GM12878 (cell line): ENCODE measurements around the gene ZNF775. TPM values are rescaled to one million over a fixed set of nuclear protein-coding genes. Genes with fewer than 3 reads are reported as not detected.

Experiments used
- ATAC-seq: fragments of 200-7000 bp; cut with Tn5 transposase; 3 replicates; pipeline ENCODE4 v1.9.1; 2020; ENCODE audit warnings: mild to moderate bottlenecking, moderate library complexity
- BruUV-seq: library from RNA; stranded (reverse); fragments of 400-500 nt; replicated peaks from 2 replicates; lab custom pipeline; 2021; lab: Mats Ljungman, UMichigan
- CTCF ChIA-PET: fragments of 300-600 bp; sonication (Branson Sonifier 250); formaldehyde crosslinking; extraction: SDS; loops from one replicate; lab custom pipeline; 2021; ENCODE audit warnings: inconsistent platforms; lab: Yijun Ruan, JAX
- POLR2A ChIA-PET: fragments of 350-600 bp; formaldehyde crosslinking; extraction: SDS; loops from one replicate; lab custom pipeline; 2021; ENCODE audit warnings: inconsistent platforms; lab: Charles Lee
- RAD21 ChIA-PET: fragments of 300-600 bp; sonication (Branson Sonifier 250); formaldehyde crosslinking; loops from one replicate; lab custom pipeline; 2023; ENCODE audit warnings: antibody characterized with exemption; ENCODE audit not compliant: unreplicated experiment; lab: Charles Lee
- SMC1A ChIA-PET: fragments of 300-600 bp; sonication (Branson Sonifier 250); formaldehyde crosslinking; loops from one replicate; lab custom pipeline; 2023; ENCODE audit not compliant: unreplicated experiment, uncharacterized antibody; lab: Charles Lee
- DNase-seq: peaks from one replicate; pipeline ENCODE4 v3.0.0-alpha.2; 2011; ENCODE audit warnings: low read depth, low spot score
- FAIRE-seq: peaks from 3 replicates; lab custom pipeline; 2011; peaks lifted over from hg19 to GRCh38; lab: Jason Lieb, UNC
- H2AFZ ChIP-seq: 2 replicates; pipeline ENCODE4 v1.6.0; 2011; ENCODE audit warnings: low read depth, low read length, control low read depth; ENCODE audit not compliant: control insufficient read depth
- H3K27ac ChIP-seq: 2 replicates; pipeline ENCODE4 v1.5.1; 2011; ENCODE audit warnings: control low read depth; ENCODE audit not compliant: control insufficient read depth, insufficient read depth
- H3K27me3 ChIP-seq, 2 experiments: replicated peaks in 1 of 2; 2 replicates each; pipeline versions ENCODE4 v1.6.0 to v1.6.1; 2011; ENCODE audit warnings: low read length in 1 of 2; ENCODE audit not compliant: control insufficient read depth in 2 of 2, insufficient read depth in 2 of 2
- H3K36me3 ChIP-seq, 2 experiments: 2 replicates each; pipeline ENCODE4 v1.5.1; 2011; ENCODE audit warnings: low read length in 1 of 2; ENCODE audit not compliant: control insufficient read depth in 2 of 2, insufficient read depth in 2 of 2
- H3K4me1 ChIP-seq: 2 replicates; pipeline ENCODE4 v1.6.1; 2011; ENCODE audit warnings: mild to moderate bottlenecking, low read length, moderate library complexity, mixed read lengths; ENCODE audit not compliant: control insufficient read depth, insufficient read depth
- H3K4me2 ChIP-seq: 2 replicates; pipeline ENCODE4 v1.6.0; 2011; ENCODE audit warnings: control low read depth; ENCODE audit not compliant: control insufficient read depth, insufficient read depth
- H3K4me3 ChIP-seq: fragments of 200-600 bp; sonication (generic); 2 replicates; pipeline ENCODE4 v1.5.1; 2016
- H3K79me2 ChIP-seq: 2 replicates; pipeline ENCODE4 v1.6.0; 2011; ENCODE audit warnings: low read length; ENCODE audit not compliant: control insufficient read depth, insufficient read depth
- H3K9ac ChIP-seq: 2 replicates; pipeline ENCODE4 v1.8.0; 2011; ENCODE audit warnings: low read length, control low read depth, mixed read lengths; ENCODE audit not compliant: control insufficient read depth, insufficient read depth
- H3K9me3 ChIP-seq: replicated peaks from 3 replicates; pipeline ENCODE4 v1.5.1; 2011; ENCODE audit warnings: mild to moderate bottlenecking, low read length; ENCODE audit not compliant: control insufficient read depth, insufficient read depth
- H4K20me1 ChIP-seq: 2 replicates; pipeline ENCODE4 v1.6.0; 2011; ENCODE audit not compliant: control insufficient read depth, insufficient read depth
- HDGF ChIP-seq: fragments of 450-650 bp; IDR thresholded peaks from 2 replicates; pipeline ENCODE4 v1.6.1; 2016; ENCODE audit warnings: antibody characterized with exemption
- PBX3 ChIP-seq: IDR thresholded peaks from 2 replicates; pipeline ENCODE4 v1.6.1; 2011; ENCODE audit warnings: mild to moderate bottlenecking, low read depth, low read length, moderate library complexity; ENCODE audit not compliant: insufficient replicate concordance
- RELB ChIP-seq: fragments of 450-650 bp; IDR thresholded peaks from 2 replicates; pipeline ENCODE4 v1.6.1; 2017; ENCODE audit warnings: low read depth, mild to moderate bottlenecking, moderate library complexity
- USF2 ChIP-seq: IDR thresholded peaks from 2 replicates; pipeline ENCODE4 v1.6.1; 2011; ENCODE audit warnings: low read depth, low read length, improper control_type of control experiment, borderline replicate concordance
- WGBS: methylation state at CpG from one replicate; pipeline ENCODE4 v1.1.6; 2016; ENCODE audit warnings: low lambda C conversion rate; ENCODE audit not compliant: insufficient replicate concordance, insufficient coverage; ENCODE audit errors: missing lambda C conversion rate; 5-methylcytosine and 5-hydroxymethylcytosine counted together
- in situ Hi-C: fragments of 300-500 bp; cut with MboI; formaldehyde crosslinking; loops from 9 replicates; pipeline ENCODE4 v1.14.3; 2018; ENCODE audit warnings: mixed read lengths
- intact Hi-C: fragments of 100-400 bp; cut with micrococcal nuclease; formaldehyde crosslinking; loops from one replicate; pipeline ENCODE4 v1.14.2; 2022; ENCODE audit not compliant: unreplicated experiment
- polyA plus RNA-seq, 11 experiments: library from polyadenylated mRNA; depleted of rRNA in 4 of 11; unstranded in 6 of 11; stranded (reverse) in 5 of 11; fragments of >200 nt; fragmentation: Nextera tagmentation in 4 of 11; fragmentation: Illumina TruSeq in 1 of 11; extraction: Ambion mirVana in 4 of 11; extraction: Trizol in 1 of 11; gene quantifications; 1 replicate in 1 of 11; 2 replicates in 10 of 11; pipeline versions ENCODE4 v1.2.1 to v1.2.3, GENCODE V29; 2011 to 2016; ENCODE audit warnings: inconsistent platforms in 2 of 11, missing spikeins in 2 of 11, low read depth in 1 of 11
- total RNA-seq, 4 experiments: library from RNA; depleted of rRNA in 3 of 4; stranded (reverse); fragments of >200 nt in 3 of 4; fragmentation: Illumina TruSeq in 1 of 4; extraction: Trizol in 1 of 4; gene quantifications; 2 replicates each; pipeline versions ENCODE4 v1.2.1 to v1.2.3, GENCODE V29; 2013 to 2021

The ZNF775 gene
- total and polyA plus RNA-seq, 10 of the 15 experiments (the other 5 are each of a cell fraction or from before 2014, with no cell fraction given), result 0.05 to 14.3 (median 2.1) TPM

GRCh38 chr7:150381096-150381495 is 2.0 kb downstream of the ZNF775 start:
- BruUV-seq, result no TSS peak
- FAIRE-seq (no peak), ATAC-seq (no peak), DNase-seq (no peak)
- peak overlapping the region; percentile 55 for H3K4me3 ChIP-seq
- H3K4me2 ChIP-seq, result peak overlapping the region; percentile 58
- ChIA-PET POLR2A (interaction anchor here (0.6 to 1.9 kb wide), 8 partner anchors 11 to 845 kb away, joined by 3 to 26 read pairs (median 4); partner anchors contain the start of gene REPIN1), SMC1A (interaction anchor here (1.1 to 2.0 kb wide), 7 partner anchors 12 to 41 kb away, joined by 3 to 28 read pairs (median 8); a partner anchor contains a TSS), RAD21 (interaction anchor here (0.6 to 2.0 kb wide), 6 partner anchors 11 to 936 kb away, joined by 3 to 29 read pairs (median 4); partner anchors contain the start of gene REPIN1), CTCF (interaction anchor here (0.8 to 1.8 kb wide), 6 partner anchors 12 to 51 kb away, joined by 3 to 12 read pairs (median 4); a partner anchor contains a TSS)
- H3K27ac ChIP-seq, result peak overlapping the region; percentile 80
- H3K27me3 ChIP-seq, result no peaks in the 10 kb centered on the region
- TF ChIP-seq HDGF (0 out of 2 replicates have a peak, but pooled peaks have one; percentile 24), USF2 (no peak), PBX3 (no peak), RELB (no peak)
- WGBS, result 92% methylated on average over 8 of the region's 9 CpGs
- intact Hi-C loops (loop anchor here (2.0 kb wide), 1 partner anchor 20 kb away; no protein-coding TSS in a partner anchor), in situ Hi-C loops (no loop called here)
- H4K20me1 ChIP-seq, result no peaks in the 10 kb centered on the region; the same call in 1 of the 2 replicates
- peaks cover 58% of the 10 kb centered on the region for H3K79me2 ChIP-seq
- no peak overlapping the region for H2AFZ ChIP-seq
- peak overlapping the region; percentile 52; the same call in 1 of the 2 replicates for H3K9ac ChIP-seq
- H3K4me1 ChIP-seq, result peaks cover 67% of the 10 kb centered on the region
- H3K9me3 ChIP-seq, result no peaks in the 10 kb centered on the region
- H3K36me3 ChIP-seq, result peaks cover 0 to 3% of the 10 kb centered on the region in 2 experiments; a peak in 2 of 4 replicates
